ENCODE measurements around the gene MCM5. TPM values are rescaled to one million over a fixed set of nuclear protein-coding genes. Genes with fewer than 3 reads are reported as not detected.

Gene MCM5
- total RNA-seq, 1 experiment from 2014 or later: 274 TPM

DNA sequence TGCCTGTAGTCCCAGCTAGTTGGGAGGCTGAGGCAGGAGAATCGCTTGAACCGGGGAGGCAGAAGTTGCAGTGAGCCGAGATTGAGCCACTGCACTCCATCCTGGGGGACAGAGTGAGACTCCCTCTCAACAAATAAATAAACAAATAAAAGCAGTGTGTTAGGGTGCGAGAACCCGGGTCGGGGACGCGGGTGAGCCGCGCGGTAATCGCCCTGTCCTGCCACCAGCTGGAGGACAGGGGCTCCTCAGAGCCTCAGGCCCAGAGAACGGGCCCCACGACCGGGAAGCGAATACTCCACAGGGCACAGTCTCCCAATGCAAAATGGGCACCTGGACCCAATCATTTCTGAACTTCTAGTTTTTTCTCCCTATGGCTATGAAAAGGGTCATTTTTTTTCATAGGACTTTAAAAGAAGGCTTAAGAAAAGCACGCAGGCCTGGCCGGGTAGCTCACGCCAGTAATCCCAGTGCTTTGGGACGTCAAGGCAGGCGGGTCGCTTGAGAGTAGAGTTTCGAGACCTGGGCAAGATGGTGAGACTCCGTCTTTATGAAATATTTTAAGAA is 744 bp upstream of the MCM5 start:
- peak overlapping the region; percentile 93 for H3K4me2 ChIP-seq (ENCODE audit: insufficient read depth, insufficient read length, low read length)
- H3K14ac ChIP-seq (ENCODE audit: insufficient read depth, low read length): peak overlapping the region; percentile 99
- peak overlapping the region; percentile 97 for H4K91ac ChIP-seq (ENCODE audit: insufficient read length, low read depth, low read length)
- H3K4me1 ChIP-seq (ENCODE audit: insufficient read depth, low read length): no peaks in the 10 kb centered on the region; the same call in 1 of the 2 replicates
- peak overlapping the region; percentile 100 for H3K4ac ChIP-seq (ENCODE audit: low read depth, low read length)
- H3K79me2 ChIP-seq (ENCODE audit: insufficient read depth, low read length): peaks cover 8% of the 10 kb centered on the region; the same call in 1 of the 2 replicates
- no peaks in the 10 kb centered on the region for H3K27me3 ChIP-seq (ENCODE audit: insufficient read depth, low read length)
- H2BK120ac ChIP-seq (ENCODE audit: low read depth, low read length, poor library complexity, severe bottlenecking): peak overlapping the region; percentile 98
- H3K9ac ChIP-seq (ENCODE audit: extremely low read depth, insufficient read length, low read length): peak overlapping the region; percentile 99
- WGBS (ENCODE audit: extremely low coverage, insufficient read length, low lambda C conversion rate): no CpG with 5 or more reads among the region's 24 CpGs
- no peaks in the 10 kb centered on the region; a peak in 1 of 5 replicates for H3K9me3 Mint-ChIP-seq
- peak overlapping the region; percentile 96 for H2AK5ac ChIP-seq (ENCODE audit: insufficient read length, low read length)
- H3K9me3 ChIP-seq (ENCODE audit: control insufficient read depth, low read depth, low read length): no peaks in the 10 kb centered on the region
- no peak overlapping the region for H2BK20ac ChIP-seq (ENCODE audit: low read depth, low read length, poor library complexity, severe bottlenecking)
- H3K23me2 ChIP-seq (ENCODE audit: insufficient read length, low read depth, low read length, poor library complexity, severe bottlenecking): peaks cover 13% of the 10 kb centered on the region
- peak overlapping the region; percentile 97 for H3T11ph ChIP-seq (ENCODE audit: low read length)
- no peak overlapping the region for H2AFZ ChIP-seq (ENCODE audit: low read length)
- DNase-seq: peak; percentile 45
- H2BK5ac ChIP-seq (ENCODE audit: insufficient read length, low read length): peak overlapping the region; percentile 100
- peak overlapping the region; percentile 84 for H3K23ac ChIP-seq (ENCODE audit: insufficient read length, low read depth, low read length)
- H3K79me1 ChIP-seq (ENCODE audit: insufficient read depth, low read depth, low read length, poor library complexity, severe bottlenecking): peaks cover 11% of the 10 kb centered on the region
- peak overlapping the region; percentile 53 for H2BK15ac ChIP-seq (ENCODE audit: low read depth, low read length)
- H3K4me3 Mint-ChIP-seq: peak overlapping the region; percentile 98 to 99
- H3K27ac Mint-ChIP-seq: peak overlapping the region; percentile 99 to 100 (median 100)
- peak overlapping the region; percentile 100 for H4K5ac ChIP-seq (ENCODE audit: insufficient read length, low read depth, low read length)
- H3K4me1 Mint-ChIP-seq: peaks cover 38 to 46% of the 10 kb centered on the region in 2 experiments
- peaks cover 28 to 39% (median 32%) of the 10 kb centered on the region in 3 experiments for H3K36me3 Mint-ChIP-seq (ENCODE audit: insufficient read depth in 1 of 3, low read depth in 3 of 3)
- peak overlapping the region; percentile 100 for H4K8ac ChIP-seq (replicated peaks; ENCODE audit: insufficient read length, low read depth, low read length)
- H3K27ac ChIP-seq (ENCODE audit: insufficient read length, low read depth, low read length): peak overlapping the region; percentile 69
- no peaks in the 10 kb centered on the region for H4K20me1 ChIP-seq (ENCODE audit: control insufficient read depth, insufficient read depth, insufficient read length)
- peak overlapping the region; percentile 100 for H3K56ac ChIP-seq (ENCODE audit: insufficient read length, low read depth, low read length)
- peak overlapping the region; percentile 100 for H2BK12ac ChIP-seq (ENCODE audit: insufficient read length, low read depth, low read length)
- H3K27me3 Mint-ChIP-seq (ENCODE audit: low read depth): no peaks in the 10 kb centered on the region
- TF ChIP-seq, protein P1, sequence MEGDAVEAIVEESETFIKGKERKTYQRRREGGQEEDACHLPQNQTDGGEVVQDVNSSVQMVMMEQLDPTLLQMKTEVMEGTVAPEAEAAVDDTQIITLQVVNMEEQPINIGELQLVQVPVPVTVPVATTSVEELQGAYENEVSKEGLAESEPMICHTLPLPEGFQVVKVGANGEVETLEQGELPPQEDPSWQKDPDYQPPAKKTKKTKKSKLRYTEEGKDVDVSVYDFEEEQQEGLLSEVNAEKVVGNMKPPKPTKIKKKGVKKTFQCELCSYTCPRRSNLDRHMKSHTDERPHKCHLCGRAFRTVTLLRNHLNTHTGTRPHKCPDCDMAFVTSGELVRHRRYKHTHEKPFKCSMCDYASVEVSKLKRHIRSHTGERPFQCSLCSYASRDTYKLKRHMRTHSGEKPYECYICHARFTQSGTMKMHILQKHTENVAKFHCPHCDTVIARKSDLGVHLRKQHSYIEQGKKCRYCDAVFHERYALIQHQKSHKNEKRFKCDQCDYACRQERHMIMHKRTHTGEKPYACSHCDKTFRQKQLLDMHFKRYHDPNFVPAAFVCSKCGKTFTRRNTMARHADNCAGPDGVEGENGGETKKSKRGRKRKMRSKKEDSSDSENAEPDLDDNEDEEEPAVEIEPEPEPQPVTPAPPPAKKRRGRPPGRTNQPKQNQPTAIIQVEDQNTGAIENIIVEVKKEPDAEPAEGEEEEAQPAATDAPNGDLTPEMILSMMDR (conservative IDR thresholded peaks at IDR 0.05): peak; percentile 17; the same call in 1 of the 3 replicates
- H3K18ac ChIP-seq (ENCODE audit: insufficient read length, low read depth, low read length): peak overlapping the region; percentile 100
